NCI-H2029 treated with DMSO at 0.1 percent for 48 hours (cell line): ENCODE results near the gene PLA2G4B.

Experiments used
- DNase-seq: peaks from one replicate; lab custom pipeline; 2025; lab: John Stamatoyannopoulos, UW

The PLA2G4B gene

GRCh38 chr15:41886741-41887140, 48.1 kb downstream of the PLA2G4B start:
- no peak for DNase-seq

- DNase-seq = no peak
Measured at GRCh38 chr15:41887161-41887560, 48.5 kb downstream of the PLA2G4B start.

- no peak for DNase-seq
Measured at GRCh38 chr15:41887893-41888292, 49.2 kb downstream of the PLA2G4B start.

GRCh38 chr15:41888662-41889253, 50.1 kb downstream of the PLA2G4B start:
- DNase-seq = no peak

GRCh38 chr15:41890050-41890690, 51.5 kb downstream of the PLA2G4B start:
- no peak for DNase-seq

GRCh38 chr15:41891226-41891625, 52.6 kb downstream of the PLA2G4B start:
- DNase-seq = no peak

GRCh38 chr15:41891946-41892345, 53.3 kb downstream of the PLA2G4B start:
- peak; percentile 67 for DNase-seq

- peak; percentile 12 for DNase-seq
Measured at GRCh38 chr15:41892621-41893421, 54.2 kb downstream of the PLA2G4B start.

- no peak for DNase-seq
Measured at GRCh38 chr15:41893422-41894250, 55.0 kb downstream of the PLA2G4B start, which contains the start of gene SPTBN5. SPTBN5 (minus strand) TSS chr15:41894053; CDS start chr15:41893497, 556 bp downstream.

GRCh38 chr15:41894251-41894790, 55.7 kb downstream of the PLA2G4B start:
- no peak for DNase-seq

- peak; percentile 30 for DNase-seq
Measured at GRCh38 chr15:41894791-41895463, 56.3 kb downstream of the PLA2G4B start.

- DNase-seq = no peak
Measured at GRCh38 chr15:41895491-41895890, 56.8 kb downstream of the PLA2G4B start.

- DNase-seq = no peak
Measured at GRCh38 chr15:41895957-41896356, 57.3 kb downstream of the PLA2G4B start.

- DNase-seq = no peak
Measured at GRCh38 chr15:41896566-41896965, 57.9 kb downstream of the PLA2G4B start.

- DNase-seq = no peak
Measured at GRCh38 chr15:41897363-41897799, 58.7 kb downstream of the PLA2G4B start.
